Gastrocnemius medialis (tissue), 4 donors: ENCODE results near the gene SEC62. TPM values are rescaled to one million over a fixed set of nuclear protein-coding genes. Genes with fewer than 3 reads are reported as not detected.
A peak's percentile ranks its signal among the peaks of the same experiment; 100 is the strongest.

Experiments
- ATAC-seq, 2 donors: fragments of 150-250 bp; one replicate each; pipeline ENCODE4 v1.9.1; 2016
- DNase-seq, 2 donors: peaks; one replicate each; pipeline ENCODE4 v3.0.0-alpha.2; 2019
- H3K27ac ChIP-seq, 4 donors: fragments of 200-600 bp; sonication (generic); 1 replicate in 1 of 4; 2 replicates in 3 of 4; pipeline ENCODE4 v1.5.1; 2016 to 2018; ENCODE audit warnings: mild to moderate bottlenecking in 2 of 4, moderate library complexity in 1 of 4
- H3K27me3 ChIP-seq, 3 donors: fragments of 200-600 bp; sonication (generic) in 2 of 3; 1 replicate in 1 of 3; 2 replicates in 2 of 3; pipeline versions ENCODE4 v1.5.1 to v1.6.0; 2016 to 2019; ENCODE audit warnings: mild to moderate bottlenecking in 1 of 3, moderate library complexity in 1 of 3
- H3K36me3 ChIP-seq, 2 donors: fragments of 200-600 bp; sonication (generic) in 1 of 2; one replicate each; pipeline ENCODE4 v1.5.1; 2017 to 2018
- H3K4me1 ChIP-seq, 2 donors: fragments of 200-600 bp; sonication (generic) in 1 of 2; one replicate each; pipeline ENCODE4 v1.5.1; 2016 to 2017; ENCODE audit warnings: mild to moderate bottlenecking in 2 of 2
- H3K4me3 ChIP-seq, 4 donors: fragments of 200-600 bp; sonication (generic) in 3 of 4; 1 replicate in 1 of 4; 2 replicates in 3 of 4; pipeline ENCODE4 v1.5.1; 2016 to 2019; ENCODE audit warnings: mild to moderate bottlenecking in 2 of 4
- H3K9me3 ChIP-seq, 3 donors: fragments of 200-600 bp; sonication (generic) in 2 of 3; 1 replicate in 1 of 3; 2 replicates in 2 of 3; pipeline ENCODE4 v1.5.1; 2016 to 2019
- CTCF ChIP-seq, 5 experiments: fragments of 450-650 bp in 3 of 5; fragments of 200-600 bp in 2 of 5; sonication (generic) in 2 of 5; IDR thresholded peaks in 4 of 5; conservative IDR thresholded peaks in 1 of 5; 1 replicate in 4 of 5; 2 replicates in 1 of 5; pipeline ENCODE4 v1.5.1; 2016 to 2019; ENCODE audit warnings: antibody characterized with exemption in 5 of 5, mild to moderate bottlenecking in 3 of 5, moderate library complexity in 3 of 5
- POLR2A ChIP-seq, 2 donors: fragments of 450-650 bp; IDR thresholded peaks; one replicate each; pipeline ENCODE4 v1.6.1; 2017; ENCODE audit warnings: antibody characterized with exemption in 2 of 2, mild to moderate bottlenecking in 2 of 2, moderate library complexity in 2 of 2
- in situ Hi-C, 4 donors: fragments of 200-750 bp; cut with MboI; loops; one replicate each; pipeline versions ENCODE4 v1.15.0 to v1.8.0; 2017; ENCODE audit warnings: low sequenced_read_pairs in 4 of 4
- intact Hi-C: fragments of 100-400 bp; cut with DNase I; formaldehyde crosslinking; loops from one replicate; pipeline ENCODE4 v1.15.1; 2023; ENCODE audit warnings: low total_unique reads
- total RNA-seq, 4 donors: library from RNA; depleted of rRNA; stranded (reverse); fragments of >200 nt; gene quantifications; one replicate each; pipeline versions ENCODE4 v1.1.0 to v1.2.3, GENCODE V29; 2016

The SEC62 gene
- total RNA-seq, 4 donors from 2014 or later: 22.6 to 42.8 (median 30.4) TPM

GRCh38 chr3:169996063-169996462 lies 29.5 kb downstream of the SEC62 start:
- Histone ChIP-seq H3K27me3 (no peaks in the 10 kb centered on the region), H3K4me1 (no peaks in the 10 kb centered on the region), H3K9me3 (no peaks in the 10 kb centered on the region), H3K36me3 (peaks cover 0 to 53% of the 10 kb centered on the region in 2 donors), H3K27ac (peak overlapping the region in 1 of 4 donors; percentile 6), H3K4me3 (no peak overlapping the region)
- no peak for DNase-seq
- ATAC-seq: no peak
- intact Hi-C loops (no loop called here), in situ Hi-C loops (no loop called here)
- TF ChIP-seq CTCF (IDR thresholded peaks at IDR 0.05 in 4 of 5, conservative IDR thresholded peaks at IDR 0.05 in 1 of 5) (no peak), POLR2A (IDR thresholded peaks at IDR 0.05) (no peak)

- in situ Hi-C loops: no loop called here
- ATAC-seq: no peak
- Histone ChIP-seq H3K4me1 (no peaks in the 10 kb centered on the region), H3K36me3 (peaks cover 0 to 28% of the 10 kb centered on the region in 2 donors), H3K27me3 (no peaks in the 10 kb centered on the region), H3K4me3 (no peak overlapping the region), H3K9me3 (no peaks in the 10 kb centered on the region), H3K27ac (no peak overlapping the region)
- TF ChIP-seq POLR2A (IDR thresholded peaks at IDR 0.05): no peak
- no peak for TF ChIP-seq CTCF (IDR thresholded peaks at IDR 0.05 in 4 of 5, conservative IDR thresholded peaks at IDR 0.05 in 1 of 5)
- intact Hi-C loops: no loop called here
- DNase-seq: no peak
These were observed 32.1 kb downstream of the SEC62 start for GRCh38 chr3:169998668-169999131.

GRCh38 chr3:169999433-169999832 lies 32.8 kb downstream of the SEC62 start:
- no peak for ATAC-seq

GRCh38 chr3:170000051-170000450 lies 33.4 kb downstream of the SEC62 start:
- intact Hi-C loops: no loop called here

More at GRCh38 chr3:169999433-169999832, 32.8 kb downstream of the SEC62 start:
- in situ Hi-C loops: no loop called here
- no peaks in the 10 kb centered on the region for H3K27me3 ChIP-seq
- H3K36me3 ChIP-seq: peaks cover 0 to 22% of the 10 kb centered on the region in 2 donors
- H3K27ac ChIP-seq: no peak overlapping the region
- no peak for DNase-seq
- TF ChIP-seq CTCF (IDR thresholded peaks at IDR 0.05 in 4 of 5, conservative IDR thresholded peaks at IDR 0.05 in 1 of 5) (no peak), POLR2A (IDR thresholded peaks at IDR 0.05) (no peak)
- H3K4me3 ChIP-seq: no peak overlapping the region
- no peaks in the 10 kb centered on the region for H3K4me1 ChIP-seq
- intact Hi-C loops: no loop called here
- no peaks in the 10 kb centered on the region for H3K9me3 ChIP-seq

More at GRCh38 chr3:170000051-170000450, 33.4 kb downstream of the SEC62 start:
- no peak for TF ChIP-seq POLR2A (IDR thresholded peaks at IDR 0.05)
- TF ChIP-seq CTCF (IDR thresholded peaks at IDR 0.05 in 4 of 5, conservative IDR thresholded peaks at IDR 0.05 in 1 of 5): no peak
- in situ Hi-C loops: no loop called here
- Histone ChIP-seq H3K9me3 (no peaks in the 10 kb centered on the region), H3K36me3 (peaks cover 0 to 17% of the 10 kb centered on the region in 2 donors), H3K27ac (no peak overlapping the region), H3K4me3 (no peak overlapping the region), H3K4me1 (no peaks in the 10 kb centered on the region), H3K27me3 (no peaks in the 10 kb centered on the region)
- ATAC-seq (no peak), DNase-seq (no peak)
